Thymus (tissue), 11 donors: ENCODE data around the gene MSN. TPM values are rescaled to one million over a fixed set of nuclear protein-coding genes. Genes with fewer than 3 reads are reported as not detected.
A peak's percentile ranks its signal among the peaks of the same experiment; 100 is the strongest.

Experiments used
- DNase-seq, 9 donors: peaks; one replicate each; pipeline ENCODE4 v3.0.0-alpha.2; 2013; ENCODE audit warnings: low spot score in 9 of 9, low read depth in 6 of 9, missing footprints in 1 of 9
- H3K27ac ChIP-seq, 2 donors: one replicate each; pipeline ENCODE4 v1.5.1; 2013; ENCODE audit warnings: control low read depth in 1 of 2, low read depth in 1 of 2, low read length in 1 of 2, mild to moderate bottlenecking in 1 of 2, moderate library complexity in 1 of 2
- H3K27me3 ChIP-seq, 2 donors: one replicate each; pipeline ENCODE4 v1.5.1; 2013; ENCODE audit warnings: low read length in 1 of 2; ENCODE audit not compliant: control insufficient read depth in 2 of 2, insufficient read depth in 1 of 2
- H3K36me3 ChIP-seq, 2 donors: one replicate each; pipeline ENCODE4 v1.5.1; 2013; ENCODE audit warnings: low read length in 1 of 2, mild to moderate bottlenecking in 1 of 2, moderate library complexity in 1 of 2; ENCODE audit not compliant: control insufficient read depth in 2 of 2, insufficient read depth in 2 of 2
- H3K4me1 ChIP-seq, 2 donors: one replicate each; pipeline ENCODE4 v1.5.1; 2013; ENCODE audit warnings: low read length in 2 of 2; ENCODE audit not compliant: control insufficient read depth in 2 of 2, insufficient read depth in 2 of 2
- H3K4me3 ChIP-seq, 2 donors: one replicate each; pipeline ENCODE4 v1.5.1; 2013; ENCODE audit warnings: low read length in 2 of 2, control low read depth in 1 of 2, mild to moderate bottlenecking in 1 of 2
- H3K9me3 ChIP-seq, 2 donors: one replicate each; pipeline ENCODE4 v1.5.1; 2013; ENCODE audit warnings: low read length in 1 of 2, mild to moderate bottlenecking in 1 of 2; ENCODE audit not compliant: control insufficient read depth in 2 of 2, insufficient read depth in 1 of 2
- WGBS: extraction: QIAGEN DNeasy Blood & Tissue Kit; methylation state at CpG from one replicate; pipeline ENCODE4 v1.1.7; 2013; 5-methylcytosine and 5-hydroxymethylcytosine counted together
- polyA plus RNA-seq: library from polyadenylated mRNA; stranded (reverse); fragments of 200-250 nt; gene quantifications from one replicate; pipeline ENCODE4 v1.2.3, GENCODE V29; 2013
- total RNA-seq: library from RNA; stranded (reverse); fragments of 120-200 nt; gene quantifications from one replicate; pipeline ENCODE4 v1.2.4, GENCODE V29; 2013
- donor health status: healthy.

Gene MSN
- total and polyA plus RNA-seq, 2 donors: 160 to 161 TPM

DNA sequence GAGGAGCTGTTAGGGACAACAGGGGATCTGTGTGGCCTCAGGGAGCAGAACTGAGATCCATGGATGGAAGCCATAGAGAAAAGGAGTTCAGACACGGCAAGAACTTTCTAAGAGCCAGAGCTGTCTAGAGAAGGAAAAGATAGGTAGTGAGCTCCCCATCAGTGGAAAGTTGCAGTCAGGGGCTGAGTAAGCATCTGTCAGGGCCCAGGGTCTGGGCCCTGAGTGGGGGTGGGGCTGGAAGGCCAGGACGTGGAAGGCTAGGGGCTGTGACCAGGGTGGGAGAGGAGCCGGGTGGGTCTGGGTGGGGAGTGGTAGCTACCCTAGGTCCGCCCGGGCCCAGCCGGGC is 324 bp upstream of the MSN start:
- Histone ChIP-seq H3K4me3 (peak overlapping the region in 1 of 2 donors; percentile 63), H3K27ac (peak overlapping the region in 1 of 2 donors; percentile 58), H3K36me3 (no peaks in the 10 kb centered on the region), H3K4me1 (peaks cover 0 to 9% of the 10 kb centered on the region in 2 donors), H3K9me3 (no peaks in the 10 kb centered on the region), H3K27me3 (no peaks in the 10 kb centered on the region)
- WGBS: 8% methylated on average over 6 of the region's 6 CpGs
- no peak for DNase-seq

- DNase-seq: peak in 3 of 9 donors; percentile 42 to 72 (median 51)
- Histone ChIP-seq H3K27me3 (no peaks in the 10 kb centered on the region), H3K36me3 (peaks cover 0 to 7% of the 10 kb centered on the region in 2 donors), H3K27ac (peak overlapping the region; percentile 81 to 86), H3K4me1 (peaks cover 0 to 13% of the 10 kb centered on the region in 2 donors), H3K4me3 (peak overlapping the region; percentile 63 to 82), H3K9me3 (no peaks in the 10 kb centered on the region)
- WGBS: 1% methylated on average over 13 of the region's 13 CpGs
These were observed 1.2 kb downstream of the MSN start for GRCh38 chrX:65668377-65669310.

GRCh38 chrX:65671286-65671685 is 3.8 kb downstream of the MSN start:
- 78% methylated on average over 3 of the region's 3 CpGs for WGBS
- no peak overlapping the region for H3K4me3 ChIP-seq
- no peaks in the 10 kb centered on the region for H3K9me3 ChIP-seq
- H3K4me1 ChIP-seq: peaks cover 0 to 24% of the 10 kb centered on the region in 2 donors
- no peak for DNase-seq
- H3K27ac ChIP-seq: no peak overlapping the region
- H3K36me3 ChIP-seq: peaks cover 0 to 20% of the 10 kb centered on the region in 2 donors
- H3K27me3 ChIP-seq: no peaks in the 10 kb centered on the region

DNA sequence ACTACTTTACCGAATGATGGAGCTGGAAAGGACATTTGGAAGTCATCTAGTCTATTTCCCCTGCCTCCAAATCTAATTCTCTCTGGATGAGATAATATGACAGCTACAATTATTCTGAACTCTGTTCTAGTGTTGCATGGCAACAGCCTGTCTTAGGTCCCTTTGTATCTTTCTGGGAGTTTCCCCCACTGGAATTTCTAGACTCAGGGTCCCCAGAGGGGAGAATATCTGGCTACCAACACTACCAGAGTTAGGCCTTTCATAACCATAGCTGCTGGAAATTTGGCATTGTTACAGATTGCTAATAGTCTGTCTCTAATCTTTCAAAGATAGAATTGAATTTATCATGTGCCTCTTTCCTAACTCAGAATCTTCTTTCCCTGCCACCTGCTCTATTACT is 4.5 kb downstream of the MSN start:
- H3K27me3 ChIP-seq: no peaks in the 10 kb centered on the region
- H3K27ac ChIP-seq: peak overlapping the region in 1 of 2 donors; percentile 18
- H3K9me3 ChIP-seq: no peaks in the 10 kb centered on the region
- peaks cover 0 to 22% of the 10 kb centered on the region in 2 donors for H3K36me3 ChIP-seq
- peaks cover 0 to 20% of the 10 kb centered on the region in 2 donors for H3K4me1 ChIP-seq
- H3K4me3 ChIP-seq: no peak overlapping the region
- no peak for DNase-seq
- 88% methylated on average over 1 of the region's 1 CpG for WGBS

DNA sequence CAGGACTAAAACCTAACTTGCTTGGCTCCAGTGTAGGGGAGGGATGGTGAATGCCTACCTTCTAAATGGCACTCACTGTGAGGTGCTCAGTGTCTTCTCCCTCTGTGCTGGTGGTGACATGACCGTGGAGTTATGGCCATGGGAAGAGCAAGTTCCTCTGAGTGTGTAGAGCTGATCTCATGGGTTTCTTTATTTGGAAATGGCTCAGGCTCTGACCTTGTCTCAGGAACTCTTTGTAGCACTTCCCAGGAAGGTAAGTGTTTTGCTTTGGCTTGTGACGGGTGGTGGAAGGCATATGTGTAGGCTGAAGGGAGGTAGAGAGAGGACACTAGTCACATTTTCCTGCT is 6.4 kb downstream of the MSN start:
- Histone ChIP-seq H3K27ac (peak overlapping the region in 1 of 2 donors; percentile 50), H3K27me3 (no peaks in the 10 kb centered on the region), H3K36me3 (peaks cover 0 to 22% of the 10 kb centered on the region in 2 donors), H3K4me1 (peaks cover 0 to 28% of the 10 kb centered on the region in 2 donors), H3K9me3 (no peaks in the 10 kb centered on the region), H3K4me3 (no peak overlapping the region)
- WGBS: 75% methylated on average over 2 of the region's 2 CpGs
- no peak for DNase-seq

- Histone ChIP-seq H3K36me3 (peaks cover 0 to 22% of the 10 kb centered on the region in 2 donors), H3K27ac (peak overlapping the region in 1 of 2 donors; percentile 51), H3K4me3 (no peak overlapping the region), H3K4me1 (peaks cover 0 to 28% of the 10 kb centered on the region in 2 donors), H3K9me3 (no peaks in the 10 kb centered on the region), H3K27me3 (no peaks in the 10 kb centered on the region)
- 54% methylated on average over 6 of the region's 6 CpGs for WGBS
- DNase-seq: peak in 1 of 9 donors; percentile 60
These were observed 6.9 kb downstream of the MSN start for GRCh38 chrX:65674204-65674893.

DNA sequence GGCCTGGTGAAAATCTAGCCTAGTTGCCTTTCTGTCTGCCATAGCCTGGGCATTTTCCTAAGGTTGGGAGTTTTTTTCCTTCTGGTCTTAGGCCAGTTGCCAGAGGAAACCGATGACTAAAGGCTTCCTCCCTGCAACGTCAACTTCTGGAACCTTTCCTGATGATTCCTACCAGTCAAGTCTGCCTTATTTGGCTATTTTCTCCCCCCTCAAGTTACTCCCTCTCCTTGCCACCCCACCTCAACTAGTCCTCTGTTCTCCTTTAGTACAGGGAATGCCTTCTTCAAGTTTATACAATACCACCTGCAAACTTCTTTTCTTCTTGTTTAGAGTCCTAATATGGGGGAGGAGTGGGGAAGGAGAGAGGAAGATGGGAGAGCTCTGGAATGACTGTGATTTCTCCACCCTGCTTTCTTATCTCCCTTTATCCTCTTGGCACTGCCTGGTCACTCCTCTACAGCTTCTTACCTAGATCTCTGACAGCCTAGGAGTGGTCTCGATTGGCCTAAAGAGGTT is 10.6 kb downstream of the MSN start:
- no peak for DNase-seq
- no peaks in the 10 kb centered on the region for H3K27me3 ChIP-seq
- H3K27ac ChIP-seq: peak overlapping the region in 1 of 2 donors; percentile 31
- WGBS: 54% methylated on average over 3 of the region's 3 CpGs
- peaks cover 0 to 29% of the 10 kb centered on the region in 2 donors for H3K4me1 ChIP-seq
- peaks cover 0 to 22% of the 10 kb centered on the region in 2 donors for H3K36me3 ChIP-seq
- H3K9me3 ChIP-seq: no peaks in the 10 kb centered on the region
- H3K4me3 ChIP-seq: no peak overlapping the region

DNA sequence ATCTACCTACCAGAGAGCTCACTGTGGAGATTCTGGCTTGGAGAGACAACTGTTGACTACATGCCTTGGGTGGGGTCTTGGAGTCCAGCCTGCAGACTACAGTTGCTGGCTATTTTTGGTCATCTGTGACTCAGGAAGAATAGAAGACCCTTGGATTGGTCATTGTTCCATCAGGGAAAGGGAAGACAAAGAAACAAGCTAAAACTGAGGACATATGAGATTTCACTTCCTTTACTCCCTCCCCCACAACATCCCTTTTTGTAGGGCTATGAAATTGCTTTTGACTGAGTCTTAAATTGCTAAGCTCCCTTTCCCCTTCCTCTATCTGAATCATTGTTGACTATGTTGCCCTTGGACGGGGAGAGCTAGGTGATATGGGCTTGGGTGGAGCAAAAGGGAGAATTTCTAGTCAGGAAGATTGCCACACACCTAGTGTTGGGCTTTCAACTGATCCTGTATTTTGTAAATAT is 11.7 kb downstream of the MSN start:
- Histone ChIP-seq H3K9me3 (no peaks in the 10 kb centered on the region), H3K27me3 (no peaks in the 10 kb centered on the region), H3K4me1 (peaks cover 0 to 24% of the 10 kb centered on the region in 2 donors), H3K27ac (peak overlapping the region in 1 of 2 donors; percentile 35), H3K36me3 (peaks cover 0 to 19% of the 10 kb centered on the region in 2 donors), H3K4me3 (no peak overlapping the region)
- DNase-seq: no peak
- WGBS: 68% methylated on average over 1 of the region's 1 CpG

- Histone ChIP-seq H3K27me3 (no peaks in the 10 kb centered on the region), H3K4me1 (peaks cover 3 to 28% of the 10 kb centered on the region in 2 donors), H3K27ac (no peak overlapping the region), H3K9me3 (no peaks in the 10 kb centered on the region), H3K36me3 (peaks cover 0 to 7% of the 10 kb centered on the region in 2 donors), H3K4me3 (no peak overlapping the region)
- DNase-seq: no peak
These were observed 14.4 kb downstream of the MSN start for GRCh38 chrX:65681810-65682209.
